Fibroblast of lung (primary cell): ENCODE data around the gene CSRNP3. TPM values are rescaled to one million over a fixed set of nuclear protein-coding genes. Genes with fewer than 3 reads are reported as not detected.

ENCODE experiments used
- DNase-seq, 2 donors: peaks; one replicate each; pipeline versions ENCODE4 v3.0.0 to v3.0.0-alpha.2; 2010; ENCODE audit warnings: low read depth in 2 of 2
- H2AFZ ChIP-seq: 2 replicates; pipeline ENCODE4 v1.5.1; 2012; ENCODE audit warnings: low read length, control low read depth, inconsistent platforms
- H3K27ac ChIP-seq: 2 replicates; pipeline ENCODE4 v1.5.1; 2011; ENCODE audit warnings: low read length, control low read depth; ENCODE audit not compliant: insufficient read depth
- H3K27me3 ChIP-seq: 2 replicates; pipeline ENCODE4 v1.5.1; 2011; ENCODE audit warnings: mild to moderate bottlenecking, low read length; ENCODE audit not compliant: control insufficient read depth, insufficient read depth
- H3K36me3 ChIP-seq: 2 replicates; pipeline ENCODE4 v1.5.1; 2011; ENCODE audit warnings: low read length; ENCODE audit not compliant: control insufficient read depth, insufficient read depth
- H3K4me1 ChIP-seq: 2 replicates; pipeline ENCODE4 v1.5.1; 2011; ENCODE audit warnings: low read length; ENCODE audit not compliant: control insufficient read depth, insufficient read depth; ENCODE audit errors: extremely low read depth
- H3K4me2 ChIP-seq: 2 replicates; pipeline ENCODE4 v1.5.1; 2011; ENCODE audit warnings: low read length, control low read depth; ENCODE audit not compliant: insufficient read depth; ENCODE audit errors: extremely low read depth
- H3K4me3 ChIP-seq, 4 experiments: fragments of 200-600 bp in 1 of 4; sonication (generic) in 1 of 4; replicated peaks in 1 of 4; 2 replicates each; pipeline ENCODE4 v1.5.1; 2011 to 2016; ENCODE audit warnings: low read length in 4 of 4, low read depth in 3 of 4, mild to moderate bottlenecking in 3 of 4, control low read depth in 2 of 4, inconsistent platforms in 1 of 4, mixed read lengths in 1 of 4; ENCODE audit not compliant: insufficient read depth in 1 of 4; ENCODE audit errors: control extremely low read depth in 1 of 4
- H3K79me2 ChIP-seq: 2 replicates; pipeline ENCODE4 v1.5.1; 2012; ENCODE audit warnings: mild to moderate bottlenecking, low read length, inconsistent platforms; ENCODE audit not compliant: control insufficient read depth, insufficient read depth
- H3K9ac ChIP-seq: 2 replicates; pipeline ENCODE4 v1.5.1; 2011; ENCODE audit warnings: mild to moderate bottlenecking, low read length, control low read depth; ENCODE audit not compliant: insufficient read depth
- H3K9me3 ChIP-seq: 2 replicates; pipeline ENCODE4 v1.5.1; 2012; ENCODE audit warnings: low read depth, low read length; ENCODE audit not compliant: control insufficient read depth, insufficient read depth
- H4K20me1 ChIP-seq: 2 replicates; pipeline ENCODE4 v1.5.1; 2011; ENCODE audit warnings: low read length; ENCODE audit not compliant: control insufficient read depth, insufficient read depth; ENCODE audit errors: extremely low read depth
- EZH2 ChIP-seq: IDR thresholded peaks from 2 replicates; pipeline ENCODE4 v1.5.1; 2012; ENCODE audit warnings: low read length, control low read depth, mild to moderate bottlenecking; ENCODE audit errors: missing control alignments
- polyA plus RNA-seq, 2 donors: library from polyadenylated mRNA; depleted of rRNA in 1 of 2; stranded (reverse) in 1 of 2; unstranded in 1 of 2; fragments of >200 nt; gene quantifications; 2 replicates each; pipeline ENCODE4 v1.2.1, GENCODE V29; 2011 to 2012; ENCODE audit warnings: missing spikeins in 1 of 2
- total RNA-seq: library from RNA; depleted of rRNA; stranded (reverse); fragments of >200 nt; gene quantifications from 2 replicates; pipeline ENCODE4 v1.2.1, GENCODE V29; 2014
- TF ChIP-seq, protein P1 (sequence below), 2 donors: IDR thresholded peaks in 1 of 2; conservative IDR thresholded peaks in 1 of 2; 1 replicate in 1 of 2; 2 replicates in 1 of 2; pipeline ENCODE4 v1.5.1; 2011 to 2012; ENCODE audit warnings: low read length in 2 of 2, control low read depth in 1 of 2, inconsistent platforms in 1 of 2, low read depth in 1 of 2, mild to moderate bottlenecking in 1 of 2

The CSRNP3 gene
- total and polyA plus RNA-seq, 2 donors (not counting 1 experiment from before 2014, with no cell fraction given): 0.66 to 1.1 TPM

- Histone ChIP-seq H2AFZ (no peak overlapping the region), H3K27ac (no peak overlapping the region), H4K20me1 (no peaks in the 10 kb centered on the region), H3K36me3 (no peaks in the 10 kb centered on the region), H3K27me3 (no peaks in the 10 kb centered on the region), H3K4me3 (no peak overlapping the region), H3K79me2 (no peaks in the 10 kb centered on the region), H3K9me3 (no peaks in the 10 kb centered on the region), H3K9ac (no peak overlapping the region), H3K4me2 (no peak overlapping the region), H3K4me1 (no peaks in the 10 kb centered on the region)
- TF ChIP-seq, protein P1, sequence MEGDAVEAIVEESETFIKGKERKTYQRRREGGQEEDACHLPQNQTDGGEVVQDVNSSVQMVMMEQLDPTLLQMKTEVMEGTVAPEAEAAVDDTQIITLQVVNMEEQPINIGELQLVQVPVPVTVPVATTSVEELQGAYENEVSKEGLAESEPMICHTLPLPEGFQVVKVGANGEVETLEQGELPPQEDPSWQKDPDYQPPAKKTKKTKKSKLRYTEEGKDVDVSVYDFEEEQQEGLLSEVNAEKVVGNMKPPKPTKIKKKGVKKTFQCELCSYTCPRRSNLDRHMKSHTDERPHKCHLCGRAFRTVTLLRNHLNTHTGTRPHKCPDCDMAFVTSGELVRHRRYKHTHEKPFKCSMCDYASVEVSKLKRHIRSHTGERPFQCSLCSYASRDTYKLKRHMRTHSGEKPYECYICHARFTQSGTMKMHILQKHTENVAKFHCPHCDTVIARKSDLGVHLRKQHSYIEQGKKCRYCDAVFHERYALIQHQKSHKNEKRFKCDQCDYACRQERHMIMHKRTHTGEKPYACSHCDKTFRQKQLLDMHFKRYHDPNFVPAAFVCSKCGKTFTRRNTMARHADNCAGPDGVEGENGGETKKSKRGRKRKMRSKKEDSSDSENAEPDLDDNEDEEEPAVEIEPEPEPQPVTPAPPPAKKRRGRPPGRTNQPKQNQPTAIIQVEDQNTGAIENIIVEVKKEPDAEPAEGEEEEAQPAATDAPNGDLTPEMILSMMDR (conservative IDR thresholded peaks at IDR 0.05 in 1 of 2, IDR thresholded peaks at IDR 0.05 in 1 of 2; ENCODE audit: low read depth in 1 of 2, low read length in 2 of 2): no peak
- no peak for DNase-seq
Measured at GRCh38 chr2:165596788-165597187, 127.3 kb downstream of the CSRNP3 start.

GRCh38 chr2:165601065-165601830 is 131.8 kb downstream of the CSRNP3 start:
- H4K20me1 ChIP-seq: no peaks in the 10 kb centered on the region
- no peak overlapping the region for H2AFZ ChIP-seq
- no peaks in the 10 kb centered on the region for H3K79me2 ChIP-seq
- H3K36me3 ChIP-seq: no peaks in the 10 kb centered on the region
- H3K27me3 ChIP-seq: no peaks in the 10 kb centered on the region
- H3K9me3 ChIP-seq: no peaks in the 10 kb centered on the region
- H3K4me1 ChIP-seq: no peaks in the 10 kb centered on the region
- no peak overlapping the region for H3K9ac ChIP-seq
- H3K27ac ChIP-seq: no peak overlapping the region
- TF ChIP-seq EZH2: no peak
- TF ChIP-seq, protein P1 (conservative IDR thresholded peaks at IDR 0.05 in 1 of 2, IDR thresholded peaks at IDR 0.05 in 1 of 2; ENCODE audit: low read depth in 1 of 2, low read length in 2 of 2): no peak
- DNase-seq: no peak
- H3K4me2 ChIP-seq: no peak overlapping the region
- no peak overlapping the region for H3K4me3 ChIP-seq

DNA sequence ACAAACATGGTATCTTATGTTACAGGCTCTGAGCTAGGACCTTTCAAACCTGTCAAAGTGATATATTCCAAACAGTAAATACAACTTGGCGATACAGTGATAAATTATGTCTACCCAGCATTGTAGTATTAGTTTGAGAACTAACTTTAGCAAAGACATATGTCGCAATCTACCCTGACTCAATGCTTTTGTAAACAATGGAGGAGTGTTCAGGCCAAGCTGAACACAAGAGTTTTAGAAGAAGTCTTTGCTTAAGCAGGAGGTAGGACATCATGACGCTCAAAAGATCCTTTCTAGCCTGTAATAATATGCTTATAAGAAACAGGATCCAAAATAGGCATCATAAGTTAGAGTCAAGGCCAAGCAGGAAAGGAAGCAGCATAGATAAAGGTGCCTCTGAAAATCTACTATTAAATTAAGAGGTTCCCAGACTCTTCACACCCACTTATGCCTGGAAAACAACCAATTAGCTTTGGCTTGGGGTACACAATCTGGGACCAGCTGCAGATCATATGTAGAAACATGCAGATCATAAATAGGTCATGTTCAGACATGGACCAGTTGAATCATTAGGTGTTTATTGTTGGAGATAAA is 132.5 kb downstream of the CSRNP3 start:
- Histone ChIP-seq H3K4me1 (no peaks in the 10 kb centered on the region), H3K36me3 (no peaks in the 10 kb centered on the region), H4K20me1 (no peaks in the 10 kb centered on the region), H3K9ac (no peak overlapping the region), H3K4me2 (no peak overlapping the region), H3K79me2 (no peaks in the 10 kb centered on the region), H3K27me3 (no peaks in the 10 kb centered on the region), H2AFZ (no peak overlapping the region), H3K27ac (no peak overlapping the region), H3K9me3 (no peaks in the 10 kb centered on the region), H3K4me3 (no peak overlapping the region)
- peak; percentile 63 to 90 for DNase-seq
- TF ChIP-seq, protein P1 (conservative IDR thresholded peaks at IDR 0.05 in 1 of 2, IDR thresholded peaks at IDR 0.05 in 1 of 2; ENCODE audit: low read depth in 1 of 2, low read length in 2 of 2): no peak
- TF ChIP-seq EZH2: no peak
